ENCODE results near the gene HES4. TPM values are rescaled to one million over a fixed set of nuclear protein-coding genes. Genes with fewer than 3 reads are reported as not detected.
A peak's percentile ranks its signal among the peaks of the same experiment; 100 is the strongest.
"Not testable (repeated sequence)": the region's sequence is repeated elsewhere in the genome, so short reads cannot be mapped to it uniquely, and the experiment has no call there.

HES4 gene
- total RNA-seq, 1 experiment from 2014 or later = 8.4 TPM

DNA sequence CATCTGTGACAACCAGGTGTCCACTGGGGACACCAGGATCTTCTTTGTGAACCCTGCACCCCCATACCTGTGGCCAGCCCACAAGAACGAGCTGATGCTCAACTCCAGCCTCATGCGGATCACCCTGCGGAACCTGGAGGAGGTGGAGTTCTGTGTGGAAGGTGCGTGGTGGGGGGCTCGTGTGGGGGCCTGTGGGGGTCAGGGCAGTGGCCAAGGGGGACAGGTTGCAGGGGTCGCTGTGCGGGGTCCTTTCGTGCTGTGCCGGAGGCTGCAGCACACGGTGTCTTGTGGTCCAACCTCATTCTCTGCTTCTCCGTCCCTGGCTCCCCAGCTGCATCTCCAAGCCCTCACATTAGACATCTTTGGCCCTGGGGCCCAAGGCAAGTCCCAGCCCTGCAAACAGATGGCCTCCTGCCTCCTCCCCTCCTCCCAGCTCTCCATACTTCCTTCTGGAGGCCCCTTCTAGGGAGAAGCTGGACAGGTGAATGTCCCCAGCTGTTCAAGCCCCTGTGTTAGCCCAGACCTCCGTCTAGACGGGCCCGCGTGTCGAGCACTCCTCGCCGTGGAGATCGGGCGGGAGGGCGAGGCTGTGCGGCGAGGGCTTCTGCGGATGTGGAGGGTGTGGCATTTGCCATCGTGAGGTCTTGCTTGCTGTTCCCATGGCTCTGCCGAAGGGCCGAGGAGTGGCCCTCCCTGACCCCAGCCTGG is 22.6 kb upstream of the HES4 start:
- no peak for DNase-seq (ENCODE audit: low read depth, low spot score)
- in situ Hi-C loops (cut with HindIII; ENCODE audit: low pct_unique_long_range_greater_than_20kb, low sequenced_read_pairs) = no loop called here

DNA sequence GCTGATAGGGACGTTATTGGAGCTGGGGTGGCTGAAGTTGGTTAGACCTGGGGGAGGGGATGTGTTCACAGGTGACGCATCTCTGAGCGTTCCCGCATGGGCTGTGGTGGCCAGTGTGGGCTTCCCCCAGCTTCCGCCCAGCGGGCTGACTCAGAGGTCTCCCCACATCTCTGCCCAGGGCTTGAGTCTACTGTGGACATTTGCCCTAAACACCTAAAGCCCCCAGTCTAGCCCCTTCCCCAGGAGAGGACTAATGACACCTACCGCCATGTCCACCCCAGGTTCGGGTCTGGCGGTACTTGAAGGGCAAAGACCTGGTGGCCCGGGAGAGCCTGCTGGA is 22.0 kb upstream of the HES4 start:
- no peak for DNase-seq (ENCODE audit: low read depth, low spot score)

DNA sequence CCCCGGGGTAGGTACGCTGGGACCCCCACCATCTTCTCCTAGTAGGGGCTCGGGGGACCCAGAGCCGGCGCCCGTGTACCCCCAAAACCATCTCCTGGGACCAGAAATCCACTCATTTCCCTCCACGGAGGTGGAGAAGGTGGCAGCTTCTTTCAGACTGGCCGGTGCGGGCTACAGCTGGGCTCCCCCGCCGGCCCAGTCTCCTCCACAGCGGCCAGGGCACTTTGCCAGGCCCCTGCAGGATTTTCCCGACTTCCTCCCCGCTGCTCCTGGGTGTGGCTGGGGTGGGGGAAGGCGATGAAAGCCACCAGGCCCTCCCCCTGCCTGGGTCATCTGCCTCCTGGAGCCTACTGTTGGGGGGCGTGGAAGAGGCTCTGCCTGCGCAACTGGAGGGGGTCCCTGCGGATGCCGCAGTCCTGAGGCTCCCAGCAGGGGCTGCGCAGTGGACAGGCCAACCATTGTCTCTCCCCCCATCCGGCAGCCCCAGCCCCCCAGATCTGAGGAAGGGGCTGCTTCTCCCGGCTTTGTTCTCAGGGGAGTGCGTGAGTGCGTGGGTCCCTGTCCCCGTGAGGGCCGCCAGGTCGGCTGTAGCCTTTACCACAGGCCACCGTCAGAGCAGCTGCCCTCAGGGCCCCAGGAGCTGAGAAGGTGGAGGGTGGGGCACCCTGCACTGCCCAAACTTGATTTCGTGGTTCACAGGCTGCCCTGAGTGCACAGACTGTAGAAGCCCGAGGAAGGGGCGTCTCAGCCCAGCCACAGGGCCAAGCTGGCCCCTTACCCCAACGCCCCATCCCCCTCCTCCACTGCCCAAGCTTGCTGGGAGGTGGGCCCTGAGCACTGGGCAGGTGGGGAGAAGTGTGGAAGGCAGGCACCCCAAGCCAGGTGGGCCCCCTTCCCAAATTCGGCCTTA is 21.4 kb upstream of the HES4 start:
- peak; percentile 33 for DNase-seq (ENCODE audit: low read depth, low spot score)

More for the DNA sequence above, 22.0 kb upstream of the HES4 start:
- in situ Hi-C loops (cut with HindIII; ENCODE audit: low pct_unique_long_range_greater_than_20kb, low sequenced_read_pairs) = no loop called here

DNA sequence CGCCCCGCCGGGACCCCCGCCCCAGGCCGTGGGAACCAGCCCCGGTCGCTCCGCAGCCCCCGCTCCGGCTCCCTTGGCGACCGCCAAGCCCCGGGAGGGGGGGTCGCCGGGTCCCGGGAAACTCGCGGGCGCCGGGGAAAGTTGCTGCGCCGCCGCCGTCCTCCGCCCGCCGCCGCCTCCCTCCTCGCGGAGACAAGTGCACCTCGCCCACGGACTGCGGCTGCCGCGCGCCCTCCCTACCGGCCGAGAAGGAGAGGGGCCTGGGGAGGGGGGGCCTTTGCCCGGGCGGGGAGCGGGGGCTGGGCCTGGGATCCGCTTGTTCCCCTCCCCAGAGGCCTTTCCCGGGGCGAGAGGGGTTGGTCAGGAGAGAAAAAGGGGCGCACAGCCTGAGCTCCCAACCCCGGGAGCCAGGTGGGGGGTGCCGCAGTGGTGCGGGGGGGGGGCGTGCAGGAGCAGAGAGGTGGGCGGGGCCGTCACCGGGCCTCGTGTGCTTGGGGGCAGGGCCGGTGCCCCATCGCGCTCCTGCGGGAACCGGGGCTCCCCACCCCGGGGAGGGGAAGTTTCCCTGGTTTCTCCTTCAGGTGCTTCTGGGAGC is 20.6 kb upstream of the HES4 start:
- in situ Hi-C loops (cut with HindIII; ENCODE audit: low pct_unique_long_range_greater_than_20kb, low sequenced_read_pairs) = no loop called here
- DNase-seq (ENCODE audit: low read depth, low spot score) = no peak

More for the DNA sequence above, 21.4 kb upstream of the HES4 start:
- in situ Hi-C loops (cut with HindIII; ENCODE audit: low pct_unique_long_range_greater_than_20kb, low sequenced_read_pairs) = no loop called here

DNA sequence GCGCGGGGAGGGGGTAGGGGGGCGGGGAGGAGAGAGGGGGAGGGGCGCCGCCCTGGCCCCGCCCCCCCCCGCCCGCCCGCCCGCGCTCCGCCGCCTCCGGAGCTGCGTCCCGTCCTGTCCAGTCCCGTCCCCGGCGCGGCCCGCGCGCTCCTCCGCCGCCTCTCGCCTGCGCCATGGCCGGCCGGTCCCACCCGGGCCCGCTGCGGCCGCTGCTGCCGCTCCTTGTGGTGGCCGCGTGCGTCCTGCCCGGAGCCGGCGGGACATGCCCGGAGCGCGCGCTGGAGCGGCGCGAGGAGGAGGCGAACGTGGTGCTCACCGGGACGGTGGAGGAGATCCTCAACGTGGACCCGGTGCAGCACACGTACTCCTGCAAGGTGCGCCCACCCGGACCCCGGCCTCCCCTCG is 20.1 kb upstream of the HES4 start, which contains the start of gene AGRN:
Gene AGRN (plus strand): TSS at position 121 of the 405 bp plus-strand sequence. CDS start 53 bp downstream, at position 174.
- in situ Hi-C loops (cut with HindIII; ENCODE audit: low pct_unique_long_range_greater_than_20kb, low sequenced_read_pairs) = no loop called here
- no peak for DNase-seq (ENCODE audit: low read depth, low spot score)

- DNase-seq (ENCODE audit: low read depth, low spot score) = peak; percentile 72
- in situ Hi-C loops (cut with HindIII; ENCODE audit: low pct_unique_long_range_greater_than_20kb, low sequenced_read_pairs) = no loop called here
These were observed 19.5 kb upstream of the HES4 start for GRCh38 chr1:1019122-1019999.

DNA sequence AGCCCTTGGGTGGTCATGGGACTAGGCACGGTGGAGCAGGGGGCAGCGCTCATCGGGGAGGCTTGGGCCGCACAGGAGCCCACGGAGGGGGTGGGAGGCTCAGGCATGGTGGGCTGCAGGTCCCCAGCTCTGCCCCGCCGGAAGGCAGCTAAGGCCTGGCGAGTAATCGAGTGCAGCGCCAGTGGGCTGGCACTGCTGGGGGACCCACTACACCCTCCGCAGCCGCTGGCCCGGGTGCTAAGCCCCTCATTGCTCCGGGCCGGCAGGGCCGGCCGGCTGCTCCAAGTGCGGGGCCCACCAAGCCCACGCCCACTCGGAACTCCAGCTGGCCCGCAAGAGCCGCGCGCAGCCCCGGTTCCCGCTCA is 18.4 kb upstream of the HES4 start:
- DNase-seq (ENCODE audit: low read depth, low spot score); in situ Hi-C loops (cut with HindIII; ENCODE audit: low pct_unique_long_range_greater_than_20kb, low sequenced_read_pairs): not testable (repeated sequence)

DNA sequence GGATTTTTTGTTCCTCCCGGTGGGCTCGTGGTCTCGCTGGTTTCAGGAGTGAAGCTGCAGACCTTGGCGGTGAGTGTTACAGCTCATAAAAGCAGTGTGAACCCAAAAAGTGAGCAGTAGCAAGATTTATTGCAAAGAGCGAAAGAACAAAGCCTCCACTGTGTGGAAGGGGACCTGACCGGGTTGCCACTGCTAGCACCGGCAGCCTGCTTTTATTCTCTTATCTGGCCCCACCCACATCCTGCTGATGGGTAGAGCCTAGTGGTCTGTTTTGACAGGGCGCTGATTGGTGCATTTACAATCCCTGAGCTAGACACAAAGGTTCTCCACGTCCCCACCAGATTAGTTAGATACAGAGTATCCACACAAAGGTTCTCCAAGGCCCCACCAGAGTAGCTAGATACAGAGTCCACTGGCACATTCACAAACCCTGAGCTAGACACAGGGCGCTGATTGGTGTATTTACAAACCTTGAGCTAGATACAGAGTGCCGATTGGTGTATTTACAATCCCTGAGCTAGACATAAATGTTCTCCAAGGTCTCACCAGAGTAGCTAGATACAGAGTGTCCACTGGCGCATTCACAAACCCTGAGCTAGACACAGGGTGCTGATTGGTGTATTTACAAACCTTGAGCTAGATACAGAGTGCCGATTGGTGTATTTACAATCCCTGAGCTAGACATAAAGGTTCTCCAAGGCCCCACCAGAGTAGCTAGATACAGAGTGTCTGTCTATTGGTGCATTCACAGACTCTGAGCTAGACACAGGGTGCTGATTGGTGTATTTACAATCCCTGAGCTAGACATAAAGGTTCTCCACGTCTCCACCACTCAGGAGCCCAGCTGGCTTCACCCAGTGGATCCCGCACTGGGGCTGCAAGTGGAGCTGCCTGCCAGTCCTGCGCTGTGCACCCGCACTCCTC is 17.8 kb upstream of the HES4 start:
- DNase-seq (ENCODE audit: low read depth, low spot score); in situ Hi-C loops (cut with HindIII; ENCODE audit: low pct_unique_long_range_greater_than_20kb, low sequenced_read_pairs): not testable (repeated sequence)

DNA sequence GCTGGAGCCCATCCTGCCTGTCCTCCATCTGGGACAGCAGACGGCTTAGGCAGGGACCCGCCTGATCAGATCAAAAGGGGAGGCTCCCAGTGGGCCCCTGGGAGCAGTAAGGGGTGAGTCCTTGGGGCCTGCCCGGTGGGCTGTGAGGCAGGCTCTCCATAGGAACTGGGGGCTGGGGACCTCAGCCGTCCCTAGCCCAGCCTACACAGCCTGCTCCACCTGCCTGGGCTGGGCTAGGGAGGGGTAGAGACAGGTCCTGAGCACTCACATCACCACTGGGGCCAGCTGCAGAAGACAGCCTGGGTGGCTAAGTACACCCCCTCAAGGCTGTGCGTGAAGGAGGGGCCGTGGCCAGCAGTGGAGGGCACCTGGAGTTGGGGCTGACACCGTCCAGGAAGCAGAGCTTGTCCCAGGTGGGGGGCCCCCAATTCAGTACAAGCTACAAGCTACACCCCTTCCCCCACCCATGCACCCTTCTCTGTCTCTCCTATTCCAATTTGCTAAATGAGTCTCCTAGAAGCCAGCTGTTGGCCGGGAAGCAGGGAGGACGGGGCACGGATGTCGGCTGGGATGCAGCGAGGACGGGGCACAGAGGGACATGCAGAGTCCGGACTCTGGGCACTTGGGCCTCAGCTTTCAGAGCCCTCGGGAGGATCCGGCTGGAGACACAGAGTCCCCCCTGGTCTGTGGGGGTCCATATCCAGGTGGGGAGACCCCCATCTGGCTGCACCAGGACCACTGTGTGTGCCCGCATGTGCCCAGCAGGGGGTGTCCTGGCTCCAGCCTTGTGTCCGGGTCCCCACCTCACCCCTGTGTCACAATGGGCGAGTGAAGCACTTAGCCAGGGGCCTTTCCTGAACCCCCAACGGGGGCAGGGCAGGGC is 15.1 kb upstream of the HES4 start:
- in situ Hi-C loops (cut with HindIII; ENCODE audit: low pct_unique_long_range_greater_than_20kb, low sequenced_read_pairs) = no loop called here
- DNase-seq (ENCODE audit: low read depth, low spot score) = no peak

- DNase-seq (ENCODE audit: low read depth, low spot score) = no peak
- in situ Hi-C loops (cut with HindIII; ENCODE audit: low pct_unique_long_range_greater_than_20kb, low sequenced_read_pairs) = no loop called here
These were observed 14.2 kb upstream of the HES4 start for GRCh38 chr1:1013922-1014648.

GRCh38 chr1:1013105-1013921 is 13.4 kb upstream of the HES4 start, which contains the start of gene ISG15:
TSS of gene ISG15 (plus strand) at chr1:1013497. CDS start at chr1:1013574, 77 bp downstream.
- DNase-seq (ENCODE audit: low read depth, low spot score) = peak; percentile 71
- in situ Hi-C loops (cut with HindIII; ENCODE audit: low pct_unique_long_range_greater_than_20kb, low sequenced_read_pairs) = no loop called here

GRCh38 chr1:1012736-1013104 is 12.8 kb upstream of the HES4 start:
- in situ Hi-C loops (cut with HindIII; ENCODE audit: low pct_unique_long_range_greater_than_20kb, low sequenced_read_pairs); DNase-seq (ENCODE audit: low read depth, low spot score): not testable (repeated sequence)

DNA sequence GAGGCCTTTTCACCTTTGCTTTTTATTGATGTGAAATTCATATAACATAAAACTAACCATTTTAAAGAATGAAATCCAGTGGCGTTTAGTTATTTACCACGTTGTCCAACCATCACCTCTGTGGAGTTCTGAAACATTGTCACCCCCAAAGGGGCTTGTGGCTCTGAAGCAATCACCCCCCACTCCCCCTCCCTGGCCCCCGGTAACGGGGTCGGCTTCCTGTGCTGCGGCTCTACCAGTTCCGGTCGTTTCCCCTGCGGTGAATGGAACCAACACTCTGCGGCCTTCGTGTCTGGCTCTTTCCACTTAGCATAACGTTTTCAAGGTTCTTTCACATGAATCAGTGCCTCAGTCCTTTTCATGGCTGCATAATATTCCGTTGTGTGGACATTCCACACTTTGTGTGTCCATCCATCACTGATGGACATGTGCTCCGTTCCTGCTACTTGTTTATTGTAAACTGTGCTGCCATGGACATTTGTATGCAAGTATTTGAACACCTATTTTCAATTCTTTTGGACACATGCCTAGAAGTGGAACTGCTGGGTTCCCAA is 11.6 kb upstream of the HES4 start:
- in situ Hi-C loops (cut with HindIII; ENCODE audit: low pct_unique_long_range_greater_than_20kb, low sequenced_read_pairs) = no loop called here
- DNase-seq (ENCODE audit: low read depth, low spot score) = no peak

DNA sequence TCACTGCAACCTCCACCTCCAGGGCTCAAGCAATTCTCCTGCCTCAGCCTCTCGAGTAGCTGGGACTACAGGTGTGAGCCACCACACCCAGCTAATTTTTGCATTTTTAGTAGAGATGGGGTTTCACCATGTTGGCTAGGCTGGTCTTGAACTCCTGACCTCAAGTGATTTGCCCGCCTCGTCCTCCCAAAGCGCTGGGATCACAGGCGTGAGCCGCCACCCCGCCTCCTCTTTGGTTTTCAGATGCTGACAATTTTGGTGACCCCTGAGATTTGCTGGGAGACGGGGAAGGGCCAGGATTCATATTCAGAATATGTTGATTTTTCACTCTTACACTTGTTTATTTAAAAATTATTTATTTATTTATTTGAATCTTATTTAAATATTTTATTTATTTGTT is 10.2 kb upstream of the HES4 start:
- DNase-seq (ENCODE audit: low read depth, low spot score); in situ Hi-C loops (cut with HindIII; ENCODE audit: low pct_unique_long_range_greater_than_20kb, low sequenced_read_pairs): not testable (repeated sequence)
